Measurements from ENCODE around the gene EDNRB.
A peak's percentile ranks its signal among the peaks of the same experiment; 100 is the strongest.

Gene EDNRB

GRCh38 chr13:77866971-77867370, 51.7 kb downstream of the EDNRB start:
- H3K27ac ChIP-seq (ENCODE audit: low read length, poor library complexity, severe bottlenecking) = no peak overlapping the region
- no peak overlapping the region for H3K4me3 ChIP-seq (ENCODE audit: insufficient read depth in 1 of 2, low read depth in 1 of 2, low read length in 2 of 2)
- no peak overlapping the region for H3K4ac ChIP-seq (ENCODE audit: low read depth in 1 of 2, low read length in 2 of 2)
- no peak overlapping the region for H4K91ac ChIP-seq (ENCODE audit: low read length)
- no peak overlapping the region for H2AFZ ChIP-seq (ENCODE audit: low read depth, low read length)
- no peak overlapping the region for H3K4me2 ChIP-seq (ENCODE audit: low read length, poor library complexity, severe bottlenecking)
- H4K8ac ChIP-seq (ENCODE audit: low read length) = no peak overlapping the region
- no peaks in the 10 kb centered on the region for H3K36me3 ChIP-seq (ENCODE audit: control insufficient read depth in 1 of 2, insufficient read depth in 2 of 2, low read depth in 1 of 2, low read length in 2 of 2)
- H2BK15ac ChIP-seq (ENCODE audit: low read depth, poor library complexity, severe bottlenecking) = no peak overlapping the region
- H2AK5ac ChIP-seq (ENCODE audit: low read length, severe bottlenecking) = no peak overlapping the region
- H3K27me3 ChIP-seq (ENCODE audit: control insufficient read depth in 1 of 2, insufficient read depth in 1 of 2, low read length in 2 of 2) = no peaks in the 10 kb centered on the region
- H2BK12ac ChIP-seq (ENCODE audit: low read length in 2 of 2) = no peak overlapping the region
- H3K9ac ChIP-seq (ENCODE audit: low read length) = no peak overlapping the region
- H2BK5ac ChIP-seq (ENCODE audit: low read depth, low read length, poor library complexity, severe bottlenecking) = no peak overlapping the region
- no peak overlapping the region for H3K18ac ChIP-seq (ENCODE audit: low read depth in 1 of 2, low read length in 2 of 2)
- peak overlapping the region; percentile 49 for H2BK120ac ChIP-seq (ENCODE audit: low read depth, low read length)
- no peaks in the 10 kb centered on the region for H3K79me1 ChIP-seq (replicated peaks; ENCODE audit: low read length, poor library complexity, severe bottlenecking)
- H3K9me3 ChIP-seq (ENCODE audit: control insufficient read depth, low read length) = no peaks in the 10 kb centered on the region
- no peaks in the 10 kb centered on the region for H3K4me1 ChIP-seq (ENCODE audit: control insufficient read depth, insufficient read depth, low read depth, low read length)
- H3K14ac ChIP-seq (ENCODE audit: low read length in 2 of 2) = no peak overlapping the region
- no peak overlapping the region for H3K23ac ChIP-seq (ENCODE audit: low read length in 2 of 2)
- no peak for DNase-seq

GRCh38 chr13:77865622-77866021, 53.0 kb downstream of the EDNRB start:
- Histone ChIP-seq H2BK5ac (ENCODE audit: low read depth, low read length, poor library complexity, severe bottlenecking) (no peak overlapping the region), H3K36me3 (ENCODE audit: control insufficient read depth in 1 of 2, insufficient read depth in 2 of 2, low read depth in 1 of 2, low read length in 2 of 2) (no peaks in the 10 kb centered on the region), H3K27ac (ENCODE audit: low read length, poor library complexity, severe bottlenecking) (no peak overlapping the region), H3K4me1 (ENCODE audit: control insufficient read depth, insufficient read depth, low read depth, low read length) (no peaks in the 10 kb centered on the region), H3K14ac (ENCODE audit: low read length in 2 of 2) (no peak overlapping the region), H3K18ac (ENCODE audit: low read depth in 1 of 2, low read length in 2 of 2) (no peak overlapping the region), H2BK12ac (ENCODE audit: low read length in 2 of 2) (no peak overlapping the region), H3K4me3 (ENCODE audit: insufficient read depth in 1 of 2, low read depth in 1 of 2, low read length in 2 of 2) (no peak overlapping the region), H2BK15ac (ENCODE audit: low read depth, poor library complexity, severe bottlenecking) (no peak overlapping the region), H2BK120ac (ENCODE audit: low read depth, low read length) (no peak overlapping the region), H3K79me1 (replicated peaks; ENCODE audit: low read length, poor library complexity, severe bottlenecking) (no peaks in the 10 kb centered on the region), H4K91ac (ENCODE audit: low read length) (no peak overlapping the region), H3K27me3 (ENCODE audit: control insufficient read depth in 1 of 2, insufficient read depth in 1 of 2, low read length in 2 of 2) (no peaks in the 10 kb centered on the region), H2AK5ac (ENCODE audit: low read length, severe bottlenecking) (no peak overlapping the region), H3K23ac (ENCODE audit: low read length in 2 of 2) (no peak overlapping the region), H2AFZ (ENCODE audit: low read depth, low read length) (no peak overlapping the region), H3K4me2 (ENCODE audit: low read length, poor library complexity, severe bottlenecking) (no peak overlapping the region), H4K8ac (ENCODE audit: low read length) (no peak overlapping the region), H3K9ac (ENCODE audit: low read length) (no peak overlapping the region), H3K9me3 (ENCODE audit: control insufficient read depth, low read length) (no peaks in the 10 kb centered on the region), H3K4ac (ENCODE audit: low read depth in 1 of 2, low read length in 2 of 2) (no peak overlapping the region)
- DNase-seq = no peak
- 87% methylated on average over 3 of the region's 3 CpGs for WGBS

GRCh38 chr13:77863144-77863543, 55.5 kb downstream of the EDNRB start:
- Histone ChIP-seq H3K4me2 (ENCODE audit: low read length, poor library complexity, severe bottlenecking) (no peak overlapping the region), H2BK5ac (ENCODE audit: low read depth, low read length, poor library complexity, severe bottlenecking) (no peak overlapping the region), H3K27me3 (ENCODE audit: control insufficient read depth in 1 of 2, insufficient read depth in 1 of 2, low read length in 2 of 2) (no peaks in the 10 kb centered on the region), H3K4ac (ENCODE audit: low read depth in 1 of 2, low read length in 2 of 2) (no peak overlapping the region), H3K4me1 (ENCODE audit: control insufficient read depth, insufficient read depth, low read depth, low read length) (no peaks in the 10 kb centered on the region), H2AK5ac (ENCODE audit: low read length, severe bottlenecking) (no peak overlapping the region), H3K27ac (ENCODE audit: low read length, poor library complexity, severe bottlenecking) (no peak overlapping the region), H3K18ac (ENCODE audit: low read depth in 1 of 2, low read length in 2 of 2) (no peak overlapping the region), H4K91ac (ENCODE audit: low read length) (no peak overlapping the region), H3K36me3 (ENCODE audit: control insufficient read depth in 1 of 2, insufficient read depth in 2 of 2, low read depth in 1 of 2, low read length in 2 of 2) (no peaks in the 10 kb centered on the region), H3K4me3 (ENCODE audit: insufficient read depth in 1 of 2, low read depth in 1 of 2, low read length in 2 of 2) (no peak overlapping the region), H3K14ac (ENCODE audit: low read length in 2 of 2) (no peak overlapping the region), H3K79me1 (replicated peaks; ENCODE audit: low read length, poor library complexity, severe bottlenecking) (no peaks in the 10 kb centered on the region), H3K9me3 (ENCODE audit: control insufficient read depth, low read length) (no peaks in the 10 kb centered on the region), H2BK12ac (ENCODE audit: low read length in 2 of 2) (no peak overlapping the region), H4K8ac (ENCODE audit: low read length) (no peak overlapping the region), H3K9ac (ENCODE audit: low read length) (no peak overlapping the region), H3K23ac (ENCODE audit: low read length in 2 of 2) (no peak overlapping the region), H2BK120ac (ENCODE audit: low read depth, low read length) (no peak overlapping the region), H2AFZ (ENCODE audit: low read depth, low read length) (no peak overlapping the region), H2BK15ac (ENCODE audit: low read depth, poor library complexity, severe bottlenecking) (no peak overlapping the region)
- DNase-seq = peak; percentile 18
- 8% methylated on average over 1 of the region's 3 CpGs for WGBS

- Histone ChIP-seq H3K36me3 (ENCODE audit: control insufficient read depth in 1 of 2, insufficient read depth in 2 of 2, low read depth in 1 of 2, low read length in 2 of 2) (no peaks in the 10 kb centered on the region), H4K8ac (ENCODE audit: low read length) (no peak overlapping the region), H2AK5ac (ENCODE audit: low read length, severe bottlenecking) (no peak overlapping the region), H3K79me1 (replicated peaks; ENCODE audit: low read length, poor library complexity, severe bottlenecking) (no peaks in the 10 kb centered on the region), H3K9ac (ENCODE audit: low read length) (no peak overlapping the region), H3K4me2 (ENCODE audit: low read length, poor library complexity, severe bottlenecking) (no peak overlapping the region), H3K9me3 (ENCODE audit: control insufficient read depth, low read length) (no peaks in the 10 kb centered on the region), H3K4me1 (ENCODE audit: control insufficient read depth, insufficient read depth, low read depth, low read length) (no peaks in the 10 kb centered on the region), H3K23ac (ENCODE audit: low read length in 2 of 2) (no peak overlapping the region), H2BK120ac (ENCODE audit: low read depth, low read length) (peak overlapping the region; percentile 34), H3K18ac (ENCODE audit: low read depth in 1 of 2, low read length in 2 of 2) (peak overlapping the region in 1 of 2 experiments; percentile 33), H2BK12ac (ENCODE audit: low read length in 2 of 2) (no peak overlapping the region), H3K14ac (ENCODE audit: low read length in 2 of 2) (no peak overlapping the region), H3K27ac (ENCODE audit: low read length, poor library complexity, severe bottlenecking) (no peak overlapping the region), H4K91ac (ENCODE audit: low read length) (no peak overlapping the region), H3K4ac (ENCODE audit: low read depth in 1 of 2, low read length in 2 of 2) (no peak overlapping the region), H3K27me3 (ENCODE audit: control insufficient read depth in 1 of 2, insufficient read depth in 1 of 2, low read length in 2 of 2) (no peaks in the 10 kb centered on the region), H2BK15ac (ENCODE audit: low read depth, poor library complexity, severe bottlenecking) (no peak overlapping the region), H2BK5ac (ENCODE audit: low read depth, low read length, poor library complexity, severe bottlenecking) (no peak overlapping the region), H3K4me3 (ENCODE audit: insufficient read depth in 1 of 2, low read depth in 1 of 2, low read length in 2 of 2) (no peak overlapping the region), H2AFZ (ENCODE audit: low read depth, low read length) (no peak overlapping the region)
- WGBS = 86% methylated on average over 1 of the region's 3 CpGs
- DNase-seq = peak; percentile 17
These were observed 56.9 kb downstream of the EDNRB start for GRCh38 chr13:77861741-77862140.

All from mesenchymal stem cell (in vitro differentiated cells and primary cell).